Urothelium cell line (cell line): ENCODE measurements around the gene UBASH3A.
A peak's percentile ranks its signal among the peaks of the same experiment; 100 is the strongest.

Experiments used
- DNase-seq: peaks from one replicate; pipeline ENCODE4 v3.0.0; 2011; ENCODE audit warnings: low spot score, mixed read lengths
- FAIRE-seq: peaks from 2 replicates; lab custom pipeline; 2011; peaks lifted over from hg19 to GRCh38; lab: Jason Lieb, UNC

Gene UBASH3A

GRCh38 chr21:42447182-42447581 lies 43.5 kb downstream of the UBASH3A start:
- DNase-seq (no peak), FAIRE-seq (no peak)

DNA sequence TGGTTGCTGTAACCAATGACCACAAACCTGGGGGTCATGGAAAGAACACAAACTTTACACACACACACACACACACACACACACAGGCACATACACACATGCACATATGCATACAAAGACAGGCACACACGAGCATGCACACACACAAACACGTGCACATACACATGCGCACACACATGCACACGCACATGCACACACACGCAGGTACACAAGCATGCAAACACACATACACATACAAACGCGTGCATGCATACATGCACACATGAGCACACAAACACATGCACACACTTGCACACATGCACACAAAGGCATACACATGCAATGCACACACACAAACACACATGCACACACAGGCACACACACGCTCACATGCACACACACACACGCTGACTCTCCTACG lies 44.0 kb downstream of the UBASH3A start:
- DNase-seq (no peak), FAIRE-seq (peak; percentile 79)

DNA sequence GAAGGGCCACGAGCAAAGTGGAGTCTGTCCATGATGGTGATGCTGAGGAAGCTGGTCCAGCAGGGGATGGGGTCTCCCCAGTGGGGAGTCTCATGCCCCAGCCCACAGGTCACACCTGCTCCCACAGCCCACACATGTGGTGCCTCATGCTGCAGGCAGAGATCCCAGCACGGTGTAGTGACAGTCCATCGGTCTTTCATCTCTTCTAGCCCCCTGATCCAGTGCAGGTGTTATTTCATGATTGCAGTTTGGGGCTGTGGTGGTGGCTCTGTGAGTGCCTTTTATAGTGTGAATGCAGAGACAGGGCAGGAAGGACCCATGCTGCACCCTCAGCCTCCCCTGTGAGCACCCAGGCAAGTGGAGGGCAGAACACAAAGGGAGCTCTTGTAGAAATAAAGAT lies 45.0 kb downstream of the UBASH3A start:
- no peak for DNase-seq
- FAIRE-seq, result no peak

DNA sequence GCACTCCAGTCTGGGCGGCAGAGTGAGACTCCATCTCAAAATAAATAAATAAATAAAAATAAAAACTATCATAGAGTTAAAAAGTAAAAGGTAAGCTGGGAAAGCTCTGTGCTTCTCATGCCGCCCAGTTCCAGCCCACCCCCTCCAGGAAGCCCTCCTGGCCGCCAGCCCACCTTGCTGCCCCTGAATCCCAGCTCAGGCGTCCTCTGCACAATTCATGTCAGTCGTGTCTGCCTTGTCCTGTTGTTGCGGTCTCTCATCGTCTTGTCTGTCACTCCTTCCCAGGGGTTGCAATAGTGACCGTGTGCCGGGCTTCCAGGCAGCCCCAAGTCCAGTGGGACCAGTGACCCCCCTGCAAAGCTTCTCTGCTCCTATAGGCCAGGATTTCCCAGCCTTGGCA lies 48.2 kb downstream of the UBASH3A start:
- DNase-seq (no peak), FAIRE-seq (no peak)

DNA sequence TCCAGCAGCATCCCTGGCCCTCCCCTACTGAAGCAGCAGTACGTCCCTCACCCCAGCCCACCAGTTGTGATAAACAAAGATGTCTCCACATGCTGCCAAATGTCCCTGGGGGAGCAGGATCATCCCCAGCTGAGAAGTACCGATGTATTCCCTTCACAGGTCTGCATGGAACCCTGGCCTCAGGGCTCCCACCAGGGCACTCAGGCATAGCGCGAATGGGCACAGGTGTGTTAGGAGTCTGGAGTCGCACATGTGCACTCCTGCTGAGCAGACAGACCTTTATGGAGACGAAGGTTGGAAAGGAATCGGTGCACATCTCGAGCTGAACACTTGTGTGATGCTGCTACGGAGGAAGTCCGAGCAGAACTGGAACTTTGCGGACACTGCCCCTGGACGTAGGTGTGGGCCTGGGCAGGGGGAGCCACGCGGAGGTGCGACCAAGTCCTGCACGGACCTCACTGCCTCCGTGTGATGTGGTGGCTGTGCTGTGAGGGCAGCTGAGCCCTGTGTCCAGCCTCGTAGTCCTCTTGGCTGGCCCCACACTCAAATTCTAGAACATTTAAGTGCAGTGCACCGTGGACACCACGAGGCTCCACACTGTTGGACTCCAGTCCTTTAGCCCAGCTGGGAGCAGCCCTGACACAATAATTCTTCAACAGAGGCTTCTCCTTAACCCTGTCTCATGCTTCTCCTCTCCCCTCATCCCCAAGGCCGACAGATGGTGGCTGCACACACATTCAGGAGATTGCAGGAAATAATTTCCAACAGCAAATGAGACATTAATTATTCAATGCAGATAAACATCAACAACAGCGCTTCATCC lies 48.9 kb downstream of the UBASH3A start:
- FAIRE-seq (no peak), DNase-seq (no peak)

DNA sequence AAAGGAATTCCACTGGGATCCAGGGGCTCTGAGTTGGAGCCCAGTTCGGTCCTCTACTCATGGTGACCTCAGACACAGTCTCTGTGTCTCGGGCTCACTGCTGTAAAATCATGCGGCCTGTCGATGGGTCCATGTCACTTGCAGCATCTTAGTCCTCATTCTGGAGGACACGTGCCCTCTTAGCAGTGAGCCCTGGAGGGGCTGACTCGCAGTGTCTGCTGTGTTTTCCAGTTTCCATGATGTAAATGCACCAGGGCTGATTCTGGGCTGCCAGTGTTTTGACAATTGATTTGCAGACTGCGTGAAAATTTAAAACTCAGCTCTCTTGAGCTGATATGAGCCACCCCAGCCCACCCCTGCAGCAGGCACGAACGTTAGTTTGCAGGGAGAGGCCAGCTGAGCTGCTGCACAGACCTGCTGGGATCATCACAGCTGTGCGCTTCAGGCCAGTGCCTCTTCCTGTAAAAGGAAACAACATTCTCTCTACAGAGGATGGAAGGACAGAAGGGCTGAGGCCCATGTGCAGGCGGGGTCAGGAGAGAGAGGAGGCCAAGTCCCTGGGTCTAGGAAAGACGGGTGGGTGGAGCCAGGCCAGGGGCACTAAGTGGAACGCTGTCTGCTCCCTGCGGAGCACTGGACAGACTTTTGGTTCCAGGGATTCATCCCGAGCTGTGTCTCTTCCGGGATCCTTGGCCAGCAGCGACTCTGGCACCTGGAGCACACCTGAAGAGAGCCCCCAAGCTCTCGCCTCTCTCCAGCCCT lies 49.7 kb downstream of the UBASH3A start:
- no peak for FAIRE-seq

GRCh38 chr21:42453986-42454570 lies 50.4 kb downstream of the UBASH3A start:
- DNase-seq, result no peak
- no peak for FAIRE-seq

More for the DNA sequence above, 49.7 kb downstream of the UBASH3A start:
- no peak for DNase-seq

- DNase-seq (no peak), FAIRE-seq (no peak)
Measured at GRCh38 chr21:42454786-42455185, 51.1 kb downstream of the UBASH3A start.

- no peak for FAIRE-seq
Measured at GRCh38 chr21:42455196-42455595, 51.5 kb downstream of the UBASH3A start.

DNA sequence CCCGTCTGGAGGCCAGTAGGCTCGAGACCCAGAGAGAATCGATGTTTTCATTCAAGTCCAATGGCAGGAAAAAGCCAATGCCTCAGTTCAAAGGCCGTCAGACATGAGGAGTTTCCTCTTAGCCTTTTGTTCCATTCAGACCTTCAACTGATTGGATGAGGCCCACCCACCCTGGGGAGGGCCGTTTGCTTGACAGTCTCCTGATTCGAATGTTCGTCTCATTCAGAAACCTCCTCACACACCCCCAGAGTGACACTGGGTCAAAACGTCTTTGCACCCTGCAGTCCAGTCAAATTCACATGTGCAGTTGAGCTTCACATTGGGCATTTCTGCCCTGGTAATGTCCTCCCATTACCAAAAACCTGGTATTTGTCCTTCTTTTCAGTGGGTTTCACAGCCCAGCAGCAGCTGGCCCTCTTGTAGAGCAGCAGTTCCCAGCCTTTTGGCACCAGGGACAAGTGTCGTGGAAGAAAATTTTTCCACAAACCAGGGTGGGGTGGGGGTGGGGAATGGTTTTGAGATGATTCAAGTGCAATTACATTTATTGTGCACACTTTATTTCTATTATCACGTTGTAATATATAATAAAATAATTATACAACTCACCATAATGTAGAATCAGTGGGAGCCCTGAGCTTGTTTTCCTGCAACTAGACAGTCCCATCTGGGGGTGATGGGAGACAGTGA lies 52.2 kb downstream of the UBASH3A start:
- DNase-seq (no peak), FAIRE-seq (no peak)

More at GRCh38 chr21:42455196-42455595, 51.5 kb downstream of the UBASH3A start:
- no peak for DNase-seq

GRCh38 chr21:42456457-42456856 lies 52.8 kb downstream of the UBASH3A start:
- no peak for FAIRE-seq
- no peak for DNase-seq

DNA sequence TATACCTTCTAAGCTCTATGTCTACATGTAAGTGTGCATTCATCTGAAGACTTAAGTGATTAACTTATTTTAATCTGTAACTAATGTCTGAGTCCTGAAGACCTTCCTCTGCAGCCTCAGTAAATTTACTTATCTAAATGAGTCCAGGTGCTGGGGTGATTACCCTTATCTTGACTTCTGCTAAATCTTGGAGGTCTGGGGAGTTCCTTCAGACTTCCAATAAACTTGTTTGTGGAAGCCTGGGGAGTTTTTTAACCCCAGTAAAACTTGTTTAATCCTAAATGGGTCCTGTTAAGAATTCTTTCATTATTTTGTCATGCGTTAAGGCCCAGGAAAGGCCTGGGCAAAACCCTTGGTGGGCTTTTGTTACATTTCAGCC lies 55.4 kb downstream of the UBASH3A start:
- DNase-seq (no peak), FAIRE-seq (no peak)

GRCh38 chr21:42459546-42460215 lies 56.0 kb downstream of the UBASH3A start:
- no peak for DNase-seq
- no peak for FAIRE-seq

GRCh38 chr21:42460391-42461184 lies 56.9 kb downstream of the UBASH3A start:
- DNase-seq (no peak), FAIRE-seq (no peak)

GRCh38 chr21:42461185-42461520 lies 57.5 kb downstream of the UBASH3A start:
- FAIRE-seq (no peak), DNase-seq (no peak)

- DNase-seq (no peak), FAIRE-seq (no peak)
Measured at GRCh38 chr21:42461881-42462877, 58.5 kb downstream of the UBASH3A start.

- DNase-seq (no peak), FAIRE-seq (no peak)
Measured at GRCh38 chr21:42463861-42464515, 60.3 kb downstream of the UBASH3A start.
